Liver (tissue), 9 donors: Measurements from ENCODE around the gene OR4K2. TPM values are rescaled to one million over a fixed set of nuclear protein-coding genes. Genes with fewer than 3 reads are reported as not detected.

ENCODE experiments used
- DNase-seq: peaks from one replicate; pipeline ENCODE4 v3.0.0-alpha.2; 2017; ENCODE audit warnings: low spot score
- H3K27ac ChIP-seq, 2 donors: one replicate each; pipeline ENCODE4 v1.7.0; 2013; ENCODE audit warnings: inconsistent platforms in 2 of 2, low read length in 2 of 2, control low read depth in 1 of 2, low read depth in 1 of 2, mild to moderate bottlenecking in 1 of 2
- H3K27me3 ChIP-seq, 4 donors: one replicate each; pipeline versions ENCODE4 v1.6.1 to v1.7.0; 2013; ENCODE audit warnings: low read length in 3 of 4, inconsistent platforms in 1 of 4, mild to moderate bottlenecking in 1 of 4, moderate library complexity in 1 of 4; ENCODE audit not compliant: control insufficient read depth in 4 of 4, insufficient read depth in 4 of 4
- H3K36me3 ChIP-seq, 4 donors: one replicate each; pipeline versions ENCODE4 v1.6.1 to v1.7.0; 2013; ENCODE audit warnings: low read length in 3 of 4, mild to moderate bottlenecking in 3 of 4, low read depth in 1 of 4, moderate library complexity in 1 of 4; ENCODE audit not compliant: control insufficient read depth in 4 of 4, insufficient read depth in 3 of 4
- H3K4me1 ChIP-seq, 4 donors: one replicate each; pipeline versions ENCODE4 v1.6.1 to v1.7.0; 2013; ENCODE audit warnings: low read length in 3 of 4, mild to moderate bottlenecking in 3 of 4, moderate library complexity in 1 of 4; ENCODE audit not compliant: control insufficient read depth in 4 of 4, insufficient read depth in 4 of 4
- H3K4me3 ChIP-seq, 3 donors: one replicate each; pipeline versions ENCODE4 v1.6.1 to v1.7.0; 2013; ENCODE audit warnings: low read length in 3 of 3, control low read depth in 1 of 3, low read depth in 1 of 3, mild to moderate bottlenecking in 1 of 3
- H3K9ac ChIP-seq, 2 donors: one replicate each; pipeline ENCODE4 v1.7.0; 2013; ENCODE audit warnings: low read length in 2 of 2, mild to moderate bottlenecking in 2 of 2, moderate library complexity in 2 of 2, control low read depth in 1 of 2, low read depth in 1 of 2
- H3K9me3 ChIP-seq, 4 donors: one replicate each; pipeline versions ENCODE4 v1.6.1 to v1.7.0; 2013; ENCODE audit warnings: low read length in 3 of 4; ENCODE audit not compliant: control insufficient read depth in 4 of 4
- EGR1 ChIP-seq, 2 donors: IDR thresholded peaks; 2 replicates each; pipeline ENCODE4 v1.6.1; 2016 to 2018; ENCODE audit warnings: antibody characterized with exemption in 2 of 2, low read depth in 2 of 2
- FOXA1 ChIP-seq: IDR thresholded peaks from 2 replicates; pipeline ENCODE4 v1.6.1; 2016; ENCODE audit warnings: antibody characterized with exemption
- FOXA2 ChIP-seq: IDR thresholded peaks from 2 replicates; pipeline ENCODE4 v1.6.1; 2016; ENCODE audit warnings: antibody characterized with exemption
- GABPA ChIP-seq, 2 donors: IDR thresholded peaks in 1 of 2; conservative IDR thresholded peaks in 1 of 2; 2 replicates each; pipeline ENCODE4 v1.6.1; 2016; ENCODE audit warnings: antibody characterized with exemption in 2 of 2, mild to moderate bottlenecking in 1 of 2, moderate library complexity in 1 of 2
- HNF4A ChIP-seq, 2 donors: conservative IDR thresholded peaks; 2 replicates each; pipeline ENCODE4 v1.6.1; 2016; ENCODE audit warnings: antibody characterized with exemption in 2 of 2, mild to moderate bottlenecking in 2 of 2
- HNF4G ChIP-seq: IDR thresholded peaks from 2 replicates; pipeline ENCODE4 v1.6.1; 2016; ENCODE audit warnings: antibody characterized with exemption
- JUND ChIP-seq, 2 donors: IDR thresholded peaks; 2 replicates each; pipeline ENCODE4 v1.6.1; 2016; ENCODE audit warnings: antibody characterized with exemption in 2 of 2
- NR2F2 ChIP-seq: IDR thresholded peaks from 2 replicates; pipeline ENCODE4 v1.6.1; 2016; ENCODE audit warnings: antibody characterized with exemption
- RAD21 ChIP-seq, 2 donors: IDR thresholded peaks; 2 replicates each; pipeline ENCODE4 v1.6.1; 2016; ENCODE audit warnings: antibody characterized with exemption in 2 of 2, mild to moderate bottlenecking in 2 of 2
- RXRA ChIP-seq, 2 donors: IDR thresholded peaks; 2 replicates each; pipeline ENCODE4 v1.6.1; 2017 to 2018; ENCODE audit warnings: antibody characterized with exemption in 2 of 2, mild to moderate bottlenecking in 1 of 2
- SP1 ChIP-seq: IDR thresholded peaks from 2 replicates; pipeline ENCODE4 v1.6.1; 2018; ENCODE audit warnings: antibody characterized with exemption, mild to moderate bottlenecking
- TAF1 ChIP-seq: conservative IDR thresholded peaks from 2 replicates; pipeline ENCODE4 v1.6.1; 2016; ENCODE audit warnings: antibody characterized with exemption, mild to moderate bottlenecking
- YY1 ChIP-seq: IDR thresholded peaks from 2 replicates; pipeline ENCODE4 v1.6.1; 2016; ENCODE audit warnings: antibody characterized with exemption, mild to moderate bottlenecking
- WGBS: extraction: QIAGEN DNeasy Blood & Tissue Kit; methylation state at CpG from one replicate; pipeline ENCODE4 v1.1.7; 2013; 5-methylcytosine and 5-hydroxymethylcytosine counted together
- polyA plus RNA-seq, 2 donors: library from polyadenylated mRNA; stranded (reverse) in 1 of 2; unstranded in 1 of 2; fragments of 200-250 nt in 1 of 2; fragments of >200 nt in 1 of 2; fragmentation: Nextera tagmentation in 1 of 2; extraction: Ambion mirVana in 1 of 2; gene quantifications; one replicate each; pipeline versions ENCODE4 v1.2.1 to v1.2.3, GENCODE V29; 2013 to 2015
- total RNA-seq, 2 donors: library from RNA; depleted of rRNA; stranded (reverse); fragments of >200 nt; gene quantifications; one replicate each; pipeline ENCODE4 v1.2.3, GENCODE V29; 2014
- TF ChIP-seq, protein P1 (sequence below): fragments of 150-350 bp; IDR thresholded peaks from 2 replicates; pipeline ENCODE4 v1.5.1; 2017; ENCODE audit warnings: improper control_type of control experiment, low read depth, low read length; ENCODE audit not compliant: missing input control
- TF ChIP-seq, protein P2 (sequence below): IDR thresholded peaks from 2 replicates; pipeline ENCODE4 v1.6.1; 2016; ENCODE audit warnings: antibody characterized with exemption, mild to moderate bottlenecking
- TF ChIP-seq, protein P3 (sequence below): IDR thresholded peaks from 2 replicates; pipeline ENCODE4 v1.6.1; 2016; ENCODE audit warnings: antibody characterized with exemption
- TF ChIP-seq, protein P4 (sequence below): IDR thresholded peaks from 2 replicates; pipeline ENCODE4 v1.6.1; 2016; ENCODE audit warnings: antibody characterized with exemption
- donor health status: healthy.
- donor health status: healthy.
- donor health status: healthy.
- donor health status: healthy.
- donor health status: healthy.

OR4K2 gene
- total and polyA plus RNA-seq, 4 donors = not detected

DNA sequence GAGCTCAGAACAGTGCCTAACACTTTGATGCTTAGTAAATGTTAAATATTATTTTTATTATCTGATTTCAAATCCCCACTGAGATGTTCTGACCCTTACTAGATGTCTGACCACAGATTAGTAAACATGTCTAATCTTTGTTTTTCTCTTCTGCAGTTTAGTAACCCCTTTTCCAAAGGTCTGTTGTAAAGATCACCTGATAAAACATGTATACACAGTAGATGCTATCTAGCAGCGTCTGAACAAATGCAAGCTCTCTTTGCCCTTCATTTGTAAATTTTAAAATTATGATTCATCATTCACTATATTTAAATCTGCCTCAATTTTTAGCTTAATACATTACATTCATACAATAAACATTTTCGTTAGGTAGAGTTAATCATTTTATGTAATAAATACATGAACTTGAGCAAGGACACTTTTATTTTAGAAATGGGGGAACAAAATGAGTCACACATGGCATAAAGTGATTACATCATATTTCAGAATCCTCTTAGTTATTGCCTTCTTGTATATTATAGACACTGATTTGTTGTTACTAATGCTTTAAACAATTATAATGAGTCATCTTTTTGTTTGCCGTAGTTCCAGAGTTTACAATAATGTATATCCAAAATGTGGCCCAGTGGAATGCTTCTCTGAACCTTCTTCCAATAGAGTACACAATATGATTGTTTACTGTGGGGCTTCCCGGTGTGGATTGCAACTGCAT is 43.8 kb downstream of the OR4K2 start:
- no peaks in the 10 kb centered on the region for H3K9me3 ChIP-seq
- no peaks in the 10 kb centered on the region for H3K4me1 ChIP-seq
- WGBS = 43% methylated on average over 4 of the region's 4 CpGs
- no peak overlapping the region for H3K4me3 ChIP-seq
- H3K27me3 ChIP-seq = no peaks in the 10 kb centered on the region
- TF ChIP-seq FOXA2 = no peak
- no peak for TF ChIP-seq RAD21 (IDR thresholded peaks at IDR 0.05)
- no peak for TF ChIP-seq NR2F2
- TF ChIP-seq, protein P1, sequence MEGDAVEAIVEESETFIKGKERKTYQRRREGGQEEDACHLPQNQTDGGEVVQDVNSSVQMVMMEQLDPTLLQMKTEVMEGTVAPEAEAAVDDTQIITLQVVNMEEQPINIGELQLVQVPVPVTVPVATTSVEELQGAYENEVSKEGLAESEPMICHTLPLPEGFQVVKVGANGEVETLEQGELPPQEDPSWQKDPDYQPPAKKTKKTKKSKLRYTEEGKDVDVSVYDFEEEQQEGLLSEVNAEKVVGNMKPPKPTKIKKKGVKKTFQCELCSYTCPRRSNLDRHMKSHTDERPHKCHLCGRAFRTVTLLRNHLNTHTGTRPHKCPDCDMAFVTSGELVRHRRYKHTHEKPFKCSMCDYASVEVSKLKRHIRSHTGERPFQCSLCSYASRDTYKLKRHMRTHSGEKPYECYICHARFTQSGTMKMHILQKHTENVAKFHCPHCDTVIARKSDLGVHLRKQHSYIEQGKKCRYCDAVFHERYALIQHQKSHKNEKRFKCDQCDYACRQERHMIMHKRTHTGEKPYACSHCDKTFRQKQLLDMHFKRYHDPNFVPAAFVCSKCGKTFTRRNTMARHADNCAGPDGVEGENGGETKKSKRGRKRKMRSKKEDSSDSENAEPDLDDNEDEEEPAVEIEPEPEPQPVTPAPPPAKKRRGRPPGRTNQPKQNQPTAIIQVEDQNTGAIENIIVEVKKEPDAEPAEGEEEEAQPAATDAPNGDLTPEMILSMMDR = no peak
- TF ChIP-seq, protein P2, sequence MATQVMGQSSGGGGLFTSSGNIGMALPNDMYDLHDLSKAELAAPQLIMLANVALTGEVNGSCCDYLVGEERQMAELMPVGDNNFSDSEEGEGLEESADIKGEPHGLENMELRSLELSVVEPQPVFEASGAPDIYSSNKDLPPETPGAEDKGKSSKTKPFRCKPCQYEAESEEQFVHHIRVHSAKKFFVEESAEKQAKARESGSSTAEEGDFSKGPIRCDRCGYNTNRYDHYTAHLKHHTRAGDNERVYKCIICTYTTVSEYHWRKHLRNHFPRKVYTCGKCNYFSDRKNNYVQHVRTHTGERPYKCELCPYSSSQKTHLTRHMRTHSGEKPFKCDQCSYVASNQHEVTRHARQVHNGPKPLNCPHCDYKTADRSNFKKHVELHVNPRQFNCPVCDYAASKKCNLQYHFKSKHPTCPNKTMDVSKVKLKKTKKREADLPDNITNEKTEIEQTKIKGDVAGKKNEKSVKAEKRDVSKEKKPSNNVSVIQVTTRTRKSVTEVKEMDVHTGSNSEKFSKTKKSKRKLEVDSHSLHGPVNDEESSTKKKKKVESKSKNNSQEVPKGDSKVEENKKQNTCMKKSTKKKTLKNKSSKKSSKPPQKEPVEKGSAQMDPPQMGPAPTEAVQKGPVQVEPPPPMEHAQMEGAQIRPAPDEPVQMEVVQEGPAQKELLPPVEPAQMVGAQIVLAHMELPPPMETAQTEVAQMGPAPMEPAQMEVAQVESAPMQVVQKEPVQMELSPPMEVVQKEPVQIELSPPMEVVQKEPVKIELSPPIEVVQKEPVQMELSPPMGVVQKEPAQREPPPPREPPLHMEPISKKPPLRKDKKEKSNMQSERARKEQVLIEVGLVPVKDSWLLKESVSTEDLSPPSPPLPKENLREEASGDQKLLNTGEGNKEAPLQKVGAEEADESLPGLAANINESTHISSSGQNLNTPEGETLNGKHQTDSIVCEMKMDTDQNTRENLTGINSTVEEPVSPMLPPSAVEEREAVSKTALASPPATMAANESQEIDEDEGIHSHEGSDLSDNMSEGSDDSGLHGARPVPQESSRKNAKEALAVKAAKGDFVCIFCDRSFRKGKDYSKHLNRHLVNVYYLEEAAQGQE = no peak
- no peak for TF ChIP-seq EGR1 (IDR thresholded peaks at IDR 0.05; ENCODE audit: low read depth in 2 of 2)
- no peak for TF ChIP-seq JUND (IDR thresholded peaks at IDR 0.05)
- TF ChIP-seq GABPA (IDR thresholded peaks at IDR 0.05 in 1 of 2, conservative IDR thresholded peaks at IDR 0.05 in 1 of 2) = no peak
- no peak for TF ChIP-seq SP1
- TF ChIP-seq, protein P3, sequence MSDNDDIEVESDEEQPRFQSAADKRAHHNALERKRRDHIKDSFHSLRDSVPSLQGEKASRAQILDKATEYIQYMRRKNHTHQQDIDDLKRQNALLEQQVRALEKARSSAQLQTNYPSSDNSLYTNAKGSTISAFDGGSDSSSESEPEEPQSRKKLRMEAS = no peak
- no peak overlapping the region for H3K27ac ChIP-seq
- no peak for DNase-seq
- H3K36me3 ChIP-seq = no peaks in the 10 kb centered on the region
- no peak overlapping the region for H3K9ac ChIP-seq

DNA sequence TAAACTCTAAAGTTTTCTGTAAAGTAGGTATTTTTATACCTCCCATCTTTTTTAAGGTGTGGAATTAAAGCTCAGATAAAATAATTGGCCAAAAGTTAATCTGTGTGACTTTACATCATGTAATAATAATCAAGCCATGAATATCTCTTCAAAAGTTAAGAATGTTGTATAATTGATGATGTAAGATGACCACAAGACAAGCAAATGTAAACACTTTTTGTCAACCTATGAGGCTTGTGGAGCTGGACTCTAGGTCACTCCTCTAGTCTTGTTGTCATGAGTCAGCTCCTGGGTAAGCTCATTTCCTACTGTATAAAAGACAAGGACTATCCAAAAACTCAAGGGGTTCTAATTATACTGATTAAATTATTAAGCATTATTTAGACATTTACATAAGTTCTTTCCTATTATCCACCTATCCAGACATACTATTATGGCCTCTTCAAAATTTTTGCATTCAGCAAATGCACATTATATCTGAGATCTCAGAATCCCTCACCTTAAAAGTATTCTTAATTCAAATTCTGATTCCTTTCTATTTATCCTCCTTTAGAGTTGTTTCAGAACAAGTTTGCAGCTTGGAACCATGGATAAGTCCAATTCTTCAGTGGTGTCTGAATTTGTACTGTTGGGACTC is 45.2 kb downstream of the OR4K2 start, which contains the start of gene OR4K5:
Gene OR4K5, plus strand, starts transcription at position 587 of the 637 bp plus-strand sequence. Its CDS starts 0 bp downstream, at position 587.
- no peak within 1 kb of the TSS for H3K4me3 ChIP-seq
- no peak for DNase-seq
- no peaks in the 10 kb centered on the region for H3K27me3 ChIP-seq
- H3K27ac ChIP-seq = no peak within 1 kb of the TSS
- no peaks in the 10 kb centered on the region for H3K36me3 ChIP-seq
- no peak within 1 kb of the TSS for H3K9ac ChIP-seq
- H3K4me1 ChIP-seq = no peaks in the 10 kb centered on the region
- no peaks in the 10 kb centered on the region for H3K9me3 ChIP-seq
- TF ChIP-seq YY1 (no peak), RAD21 (IDR thresholded peaks at IDR 0.05) (no peak), HNF4G (no peak), GABPA (IDR thresholded peaks at IDR 0.05 in 1 of 2, conservative IDR thresholded peaks at IDR 0.05 in 1 of 2) (no peak), NR2F2 (no peak), RXRA (IDR thresholded peaks at IDR 0.05) (no peak), FOXA2 (no peak), SP1 (no peak), HNF4A (conservative IDR thresholded peaks at IDR 0.05) (no peak), JUND (IDR thresholded peaks at IDR 0.05) (no peak), FOXA1 (no peak), EGR1 (IDR thresholded peaks at IDR 0.05; ENCODE audit: low read depth in 2 of 2) (no peak), TAF1 (no peak)
- TF ChIP-seq, protein P1 = no peak
- TF ChIP-seq, protein P2 = no peak
- TF ChIP-seq, protein P4, sequence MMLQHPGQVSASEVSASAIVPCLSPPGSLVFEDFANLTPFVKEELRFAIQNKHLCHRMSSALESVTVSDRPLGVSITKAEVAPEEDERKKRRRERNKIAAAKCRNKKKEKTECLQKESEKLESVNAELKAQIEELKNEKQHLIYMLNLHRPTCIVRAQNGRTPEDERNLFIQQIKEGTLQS = no peak
- TF ChIP-seq, protein P3 = no peak
